Measurements from ENCODE around the gene SCN7A. TPM values are rescaled to one million over a fixed set of nuclear protein-coding genes. Genes with fewer than 3 reads are reported as not detected.
"Not testable (repeated sequence)": the region's sequence is repeated elsewhere in the genome, so short reads cannot be mapped to it uniquely, and the experiment has no call there.

SCN7A gene
- total RNA-seq, 1 donor from 2014 or later: 69.0 TPM

GRCh38 chr2:166365239-166365638, 128.8 kb downstream of the SCN7A start:
- H3K9me3 ChIP-seq: no peaks in the 10 kb centered on the region
- H3K27me3 ChIP-seq (ENCODE audit: low read depth): no peaks in the 10 kb centered on the region
- intact Hi-C loops (cut with DNase I): no loop called here
- H3K4me3 ChIP-seq: no peak overlapping the region
- ATAC-seq (no peak), DNase-seq (no peak)
- no peaks in the 10 kb centered on the region for H3K4me1 ChIP-seq
- no peak for TF ChIP-seq CTCF (IDR thresholded peaks at IDR 0.05)
- no peaks in the 10 kb centered on the region for H3K36me3 ChIP-seq
- no peak overlapping the region for H3K27ac ChIP-seq

GRCh38 chr2:166364476-166365161, 129.4 kb downstream of the SCN7A start:
- Histone ChIP-seq H3K9me3 (no peaks in the 10 kb centered on the region), H3K36me3 (no peaks in the 10 kb centered on the region), H3K27ac (no peak overlapping the region), H3K27me3 (ENCODE audit: low read depth) (no peaks in the 10 kb centered on the region), H3K4me1 (no peaks in the 10 kb centered on the region), H3K4me3 (no peak overlapping the region)
- no peak for ATAC-seq
- no peak for DNase-seq
- intact Hi-C loops (cut with DNase I): no loop called here
- TF ChIP-seq CTCF (IDR thresholded peaks at IDR 0.05): no peak

GRCh38 chr2:166361351-166362153, 132.5 kb downstream of the SCN7A start:
- peak; percentile 42 for TF ChIP-seq CTCF (IDR thresholded peaks at IDR 0.05)
- ATAC-seq (peak in 1 of 2 donors; percentile 62), DNase-seq (no peak)

GRCh38 chr2:166360906-166361305, 133.1 kb downstream of the SCN7A start:
- no peaks in the 10 kb centered on the region for H3K9me3 ChIP-seq
- intact Hi-C loops (cut with DNase I): no loop called here
- no peaks in the 10 kb centered on the region for H3K36me3 ChIP-seq
- no peak overlapping the region for H3K27ac ChIP-seq
- no peak overlapping the region for H3K4me3 ChIP-seq
- no peak for TF ChIP-seq CTCF (IDR thresholded peaks at IDR 0.05)
- H3K4me1 ChIP-seq: no peaks in the 10 kb centered on the region
- no peak for DNase-seq
- H3K27me3 ChIP-seq (ENCODE audit: low read depth): no peaks in the 10 kb centered on the region
- no peak for ATAC-seq

More at GRCh38 chr2:166361351-166362153, 132.5 kb downstream of the SCN7A start:
- Histone ChIP-seq H3K9me3 (no peaks in the 10 kb centered on the region), H3K36me3 (no peaks in the 10 kb centered on the region), H3K4me3 (no peak overlapping the region), H3K27ac (no peak overlapping the region), H3K4me1 (no peaks in the 10 kb centered on the region), H3K27me3 (ENCODE audit: low read depth) (no peaks in the 10 kb centered on the region)
- intact Hi-C loops (cut with DNase I): no loop called here

GRCh38 chr2:166360426-166360825, 133.6 kb downstream of the SCN7A start:
- no peak for ATAC-seq
- Histone ChIP-seq H3K4me3 (no peak overlapping the region), H3K36me3 (no peaks in the 10 kb centered on the region), H3K27me3 (ENCODE audit: low read depth) (no peaks in the 10 kb centered on the region), H3K9me3 (no peaks in the 10 kb centered on the region), H3K27ac (no peak overlapping the region), H3K4me1 (no peaks in the 10 kb centered on the region)
- no peak for TF ChIP-seq CTCF (IDR thresholded peaks at IDR 0.05)
- DNase-seq: no peak
- intact Hi-C loops (cut with DNase I): no loop called here

GRCh38 chr2:166357950-166358321, 136.1 kb downstream of the SCN7A start:
- DNase-seq; intact Hi-C loops (cut with DNase I); H3K9me3 ChIP-seq; H3K4me3 ChIP-seq; H3K36me3 ChIP-seq; H3K4me1 ChIP-seq; H3K27ac ChIP-seq; ATAC-seq; H3K27me3 ChIP-seq (ENCODE audit: low read depth): not testable (repeated sequence)

All from lower lobe of right lung (tissue), 2 donors.